IPS-18c (cell line): ENCODE data around the gene DNAJC5G.
"Not testable (repeated sequence)": the region's sequence is repeated elsewhere in the genome, so short reads cannot be mapped to it uniquely, and the experiment has no call there.

Source experiments
- H3K4me3 ChIP-seq: 2 replicates; pipeline ENCODE4 v1.7.0; 2013; ENCODE audit warnings: low read depth, mild to moderate bottlenecking, low read length, moderate library complexity; ENCODE audit not compliant: insufficient read depth
- H3K9me3 ChIP-seq: one replicate; pipeline ENCODE4 v1.6.1; 2013; ENCODE audit warnings: mild to moderate bottlenecking, low read length, moderate library complexity; ENCODE audit not compliant: control insufficient read depth, insufficient read depth

The DNAJC5G gene

GRCh38 chr2:27316655-27317412 is 41.6 kb downstream of the DNAJC5G start:
- H3K9me3 ChIP-seq: no peaks in the 10 kb centered on the region

GRCh38 chr2:27319839-27320238 is 44.6 kb downstream of the DNAJC5G start:
- not testable (repeated sequence) for H3K9me3 ChIP-seq, H3K4me3 ChIP-seq

More at GRCh38 chr2:27316655-27317412, 41.6 kb downstream of the DNAJC5G start:
- H3K4me3 ChIP-seq: no peak overlapping the region

DNA sequence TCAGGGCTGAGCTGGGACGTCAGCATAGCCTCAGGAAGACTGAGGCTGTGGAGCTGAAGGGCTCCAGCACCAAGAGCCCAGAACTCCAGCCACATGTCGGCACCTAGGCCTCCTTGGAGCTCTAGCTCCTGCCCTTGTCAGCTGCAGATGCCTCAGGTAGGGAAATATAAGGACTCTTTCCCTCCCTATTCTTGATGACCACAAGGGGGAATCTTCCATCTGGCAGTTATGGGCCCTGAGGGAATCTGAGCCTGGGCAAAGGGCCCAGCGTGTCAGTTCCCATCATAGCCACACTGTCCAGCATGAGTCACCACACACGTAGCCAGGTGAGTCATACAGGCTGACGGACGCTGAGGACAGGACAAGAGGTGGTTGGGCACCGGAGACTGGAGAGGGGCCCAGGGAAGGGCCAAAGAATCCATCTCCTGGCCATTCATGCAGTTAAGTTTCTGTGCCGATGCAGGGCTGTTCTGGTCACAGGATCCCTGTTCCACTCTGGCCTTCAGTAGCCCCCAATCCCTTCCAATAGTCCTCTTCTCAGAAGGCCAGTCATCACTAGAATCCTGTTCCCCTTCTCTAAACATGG is 45.8 kb downstream of the DNAJC5G start:
- no peaks in the 10 kb centered on the region for H3K9me3 ChIP-seq
- no peak overlapping the region for H3K4me3 ChIP-seq

- no peaks in the 10 kb centered on the region for H3K9me3 ChIP-seq
These were observed 47.1 kb downstream of the DNAJC5G start for GRCh38 chr2:27322301-27322765.

GRCh38 chr2:27322766-27323595 is 47.7 kb downstream of the DNAJC5G start, which contains the start of gene MPV17:
Gene MPV17, minus strand, starts transcription at chr2:27323097. Its CDS starts 580 bp downstream, at chr2:27322517.
- H3K9me3 ChIP-seq: no peaks in the 10 kb centered on the region
- H3K4me3 ChIP-seq: peak within 1 kb of the TSS; percentile 100

More at GRCh38 chr2:27322301-27322765, 47.1 kb downstream of the DNAJC5G start:
- peak overlapping the region; percentile 100 for H3K4me3 ChIP-seq

DNA sequence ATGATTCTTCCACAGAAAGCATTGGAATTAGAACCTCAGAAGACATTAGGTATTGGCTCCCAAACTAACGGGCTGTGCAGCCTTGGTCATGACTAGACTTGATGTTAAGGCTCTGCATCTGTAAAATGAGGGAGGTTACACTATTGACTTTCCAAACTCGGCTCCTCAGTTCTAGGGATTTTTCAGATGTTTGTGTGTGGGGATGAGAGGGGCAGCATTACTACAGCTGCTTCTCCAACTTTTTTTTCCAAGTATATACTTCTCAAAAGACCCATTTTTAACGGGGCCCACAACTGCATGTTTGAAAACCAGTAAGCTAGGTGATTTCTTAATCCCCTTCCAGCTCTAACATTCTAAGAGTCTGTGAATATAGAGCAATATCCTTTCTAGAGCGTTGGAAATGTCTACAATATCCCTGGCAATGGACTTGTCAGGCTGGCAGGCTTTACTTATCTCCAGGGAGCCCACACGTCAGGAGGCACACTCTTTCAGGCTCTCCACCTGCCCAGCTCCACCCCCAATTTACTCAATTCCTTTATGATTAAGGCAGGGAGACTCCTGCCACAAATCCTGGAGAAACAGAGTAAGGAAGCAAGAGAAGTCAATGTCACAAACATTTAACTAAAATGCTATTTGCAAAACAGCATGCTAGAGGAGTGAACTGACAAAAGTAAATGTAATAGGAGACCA is 48.5 kb downstream of the DNAJC5G start:
- Histone ChIP-seq H3K4me3 (peak overlapping the region; percentile 100), H3K9me3 (no peaks in the 10 kb centered on the region)

GRCh38 chr2:27324720-27325119 is 49.5 kb downstream of the DNAJC5G start:
- H3K4me3 ChIP-seq: no peak overlapping the region
- H3K9me3 ChIP-seq: no peaks in the 10 kb centered on the region
